RWPE2 (cell line): ENCODE results near the gene ZSCAN21.

ENCODE experiments used
- ATAC-seq: fragments of 200-7000 bp; cut with Tn5 transposase; 3 replicates; pipeline ENCODE4 v1.9.1; 2021; ENCODE audit warnings: low read depth
- DNase-seq: peaks from one replicate; pipeline ENCODE4 v3.0.0-alpha.2; 2020; ENCODE audit warnings: low spot score
- H3K27ac ChIP-seq: fragments of 450-650 bp; 2 replicates; pipeline ENCODE4 v1.5.1; 2017; ENCODE audit warnings: mild to moderate bottlenecking; ENCODE audit not compliant: poor library complexity, severe bottlenecking
- H3K27me3 ChIP-seq: fragments of 250-450 bp; sonication (Bioruptor Pico); 2 replicates; pipeline ENCODE4 v1.5.1; 2021; ENCODE audit warnings: mild to moderate bottlenecking, moderate library complexity; ENCODE audit not compliant: insufficient read depth, poor library complexity, severe bottlenecking
- H3K36me3 ChIP-seq: fragments of 250-450 bp; sonication (Bioruptor Pico); 2 replicates; pipeline ENCODE4 v1.5.1; 2020; ENCODE audit warnings: low read depth, mild to moderate bottlenecking, moderate library complexity
- H3K4me1 ChIP-seq: fragments of 250-450 bp; sonication (Bioruptor Pico); 2 replicates; pipeline ENCODE4 v1.5.1; 2021; ENCODE audit warnings: mild to moderate bottlenecking, moderate library complexity; ENCODE audit not compliant: insufficient read depth, poor library complexity, severe bottlenecking
- H3K4me3 ChIP-seq: fragments of 250-450 bp; sonication (Bioruptor Pico); 2 replicates; pipeline ENCODE4 v1.5.1; 2021; ENCODE audit warnings: mild to moderate bottlenecking, moderate library complexity; ENCODE audit not compliant: severe bottlenecking
- H3K9me3 ChIP-seq: fragments of 250-450 bp; sonication (Bioruptor Pico); 2 replicates; pipeline ENCODE4 v1.5.1; 2021; ENCODE audit warnings: mild to moderate bottlenecking, moderate library complexity; ENCODE audit not compliant: severe bottlenecking
- TF ChIP-seq, protein P1 (sequence below): fragments of 450-650 bp; IDR thresholded peaks from one replicate; pipeline ENCODE4 v1.5.1; 2017; ENCODE audit warnings: mild to moderate bottlenecking, moderate library complexity; ENCODE audit not compliant: poor library complexity, severe bottlenecking

ZSCAN21 gene

DNA sequence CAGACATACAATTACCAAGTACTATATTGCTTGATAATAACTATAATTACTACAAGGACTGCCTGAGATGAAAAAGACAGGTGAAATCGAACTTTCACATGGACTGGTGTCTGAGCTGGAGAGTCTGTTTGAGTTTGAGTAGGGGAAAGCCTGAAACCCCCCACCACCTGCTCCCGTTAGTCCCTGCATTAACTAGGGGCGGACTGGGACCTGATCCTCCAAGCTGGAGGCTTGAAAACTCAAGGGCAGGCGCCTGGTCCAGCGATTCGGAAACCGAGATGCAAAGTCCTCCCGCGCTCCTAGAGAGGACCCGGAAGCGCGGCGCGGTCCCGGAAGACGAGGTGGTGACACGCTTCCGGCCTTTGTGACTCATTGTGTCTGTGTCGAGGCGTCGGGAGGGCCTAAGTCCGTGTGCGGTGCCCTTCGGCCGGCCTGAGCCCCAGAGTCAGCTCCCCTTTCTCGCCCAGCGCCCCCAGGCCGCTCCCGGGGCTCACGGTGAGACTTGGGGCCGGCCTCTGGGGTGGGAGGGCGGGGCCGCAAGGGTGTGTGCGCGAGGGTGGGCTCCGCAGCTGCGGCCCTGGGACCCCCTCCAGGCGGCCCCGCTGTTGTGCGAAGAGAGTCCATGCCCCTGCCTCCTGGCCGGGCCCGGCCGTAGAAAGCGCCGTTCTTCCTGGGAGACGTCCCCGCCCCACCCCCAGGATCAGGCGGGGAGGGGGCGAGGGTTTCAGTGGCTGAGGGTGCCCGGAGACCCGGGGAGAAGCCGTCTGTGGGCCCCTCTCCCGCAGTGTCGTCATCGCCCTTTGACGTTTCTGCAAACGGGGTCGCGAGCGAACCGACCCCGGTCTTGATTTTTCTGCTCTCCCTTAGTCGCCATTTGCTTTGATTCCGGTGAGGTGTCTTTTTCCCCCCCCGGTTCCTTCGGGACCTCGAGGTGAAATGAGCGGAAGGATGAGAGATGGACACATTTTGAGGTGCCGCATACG is 34.1 kb upstream of the ZSCAN21 start, which contains the start of gene ZKSCAN1:
Gene ZKSCAN1 (plus strand): TSS at position 365 of the 983 bp plus-strand sequence. CDS start 7,911 bp downstream, outside the sequence.
- Histone ChIP-seq H3K4me3 (peak within 1 kb of the TSS; percentile 96), H3K27me3 (no peaks in the 10 kb centered on the region), H3K9me3 (no peaks in the 10 kb centered on the region), H3K36me3 (peaks cover 33% of the 10 kb centered on the region), H3K27ac (peak within 1 kb of the TSS; percentile 62), H3K4me1 (peaks cover 28% of the 10 kb centered on the region)
- TF ChIP-seq, protein P1, sequence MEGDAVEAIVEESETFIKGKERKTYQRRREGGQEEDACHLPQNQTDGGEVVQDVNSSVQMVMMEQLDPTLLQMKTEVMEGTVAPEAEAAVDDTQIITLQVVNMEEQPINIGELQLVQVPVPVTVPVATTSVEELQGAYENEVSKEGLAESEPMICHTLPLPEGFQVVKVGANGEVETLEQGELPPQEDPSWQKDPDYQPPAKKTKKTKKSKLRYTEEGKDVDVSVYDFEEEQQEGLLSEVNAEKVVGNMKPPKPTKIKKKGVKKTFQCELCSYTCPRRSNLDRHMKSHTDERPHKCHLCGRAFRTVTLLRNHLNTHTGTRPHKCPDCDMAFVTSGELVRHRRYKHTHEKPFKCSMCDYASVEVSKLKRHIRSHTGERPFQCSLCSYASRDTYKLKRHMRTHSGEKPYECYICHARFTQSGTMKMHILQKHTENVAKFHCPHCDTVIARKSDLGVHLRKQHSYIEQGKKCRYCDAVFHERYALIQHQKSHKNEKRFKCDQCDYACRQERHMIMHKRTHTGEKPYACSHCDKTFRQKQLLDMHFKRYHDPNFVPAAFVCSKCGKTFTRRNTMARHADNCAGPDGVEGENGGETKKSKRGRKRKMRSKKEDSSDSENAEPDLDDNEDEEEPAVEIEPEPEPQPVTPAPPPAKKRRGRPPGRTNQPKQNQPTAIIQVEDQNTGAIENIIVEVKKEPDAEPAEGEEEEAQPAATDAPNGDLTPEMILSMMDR = no peak
- DNase-seq (peak; percentile 87), ATAC-seq (peak; percentile 93)

DNA sequence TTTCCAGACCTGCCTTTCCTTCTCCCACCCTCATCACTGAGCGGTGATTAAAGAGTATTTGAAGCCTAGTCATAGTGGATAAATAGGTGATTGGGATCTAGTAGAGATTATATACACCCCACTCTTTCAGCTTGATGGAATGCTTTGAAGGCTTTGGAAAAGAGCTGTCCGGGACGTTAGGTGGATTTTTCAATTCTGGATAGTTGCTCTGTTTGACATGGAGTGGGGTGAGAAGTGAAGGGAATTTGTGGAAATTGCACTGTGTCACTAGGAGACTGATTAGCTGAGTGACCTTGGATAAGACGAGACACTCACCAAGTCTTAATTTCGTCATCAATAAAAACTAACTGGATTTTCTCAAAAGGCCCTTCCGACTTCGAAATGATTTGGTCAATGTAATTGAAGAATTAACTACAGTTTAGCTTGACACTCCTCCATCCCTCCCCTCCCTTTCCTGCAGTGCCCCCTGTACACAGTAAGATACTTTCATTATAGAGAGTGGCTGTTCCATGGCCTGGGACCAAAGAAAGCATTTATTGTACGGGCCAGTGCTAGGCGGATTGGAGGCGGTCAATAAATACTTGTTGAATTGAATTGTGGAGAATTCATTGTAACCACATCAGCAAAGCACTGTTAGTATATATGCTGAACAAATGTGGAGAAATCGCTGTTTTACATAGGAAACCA is 33.2 kb upstream of the ZSCAN21 start:
- TF ChIP-seq, protein P1 = no peak
- DNase-seq = no peak
- Histone ChIP-seq H3K36me3 (peaks cover 37% of the 10 kb centered on the region), H3K27me3 (no peaks in the 10 kb centered on the region), H3K9me3 (no peaks in the 10 kb centered on the region), H3K27ac (peak overlapping the region; percentile 62), H3K4me1 (peaks cover 28% of the 10 kb centered on the region), H3K4me3 (peak overlapping the region; percentile 96)
- no peak for ATAC-seq

DNA sequence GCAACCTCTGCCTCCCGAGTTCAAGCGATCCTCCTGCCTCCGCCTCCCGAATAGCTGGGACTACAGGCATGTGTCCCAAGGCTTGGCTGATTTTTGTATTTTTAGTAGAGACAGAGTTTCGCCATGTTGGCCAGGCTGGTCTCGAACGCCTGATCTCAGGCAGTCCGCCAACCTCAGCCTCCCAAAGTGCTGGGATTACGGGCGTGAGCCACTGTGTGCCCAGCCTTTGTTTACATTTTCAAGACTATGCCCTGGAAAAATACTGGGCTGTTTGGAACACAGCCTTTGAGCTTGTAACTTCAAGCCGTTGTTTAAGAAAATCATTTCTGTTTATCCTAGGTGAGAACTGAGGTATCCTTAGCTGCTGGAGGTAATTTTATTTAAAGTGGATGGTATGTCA is 32.3 kb upstream of the ZSCAN21 start:
- ATAC-seq = no peak
- Histone ChIP-seq H3K36me3 (peaks cover 43% of the 10 kb centered on the region), H3K27ac (no peak overlapping the region), H3K4me3 (no peak overlapping the region), H3K9me3 (no peaks in the 10 kb centered on the region), H3K4me1 (peaks cover 31% of the 10 kb centered on the region), H3K27me3 (no peaks in the 10 kb centered on the region)
- DNase-seq = no peak
- TF ChIP-seq, protein P1 = no peak

DNA sequence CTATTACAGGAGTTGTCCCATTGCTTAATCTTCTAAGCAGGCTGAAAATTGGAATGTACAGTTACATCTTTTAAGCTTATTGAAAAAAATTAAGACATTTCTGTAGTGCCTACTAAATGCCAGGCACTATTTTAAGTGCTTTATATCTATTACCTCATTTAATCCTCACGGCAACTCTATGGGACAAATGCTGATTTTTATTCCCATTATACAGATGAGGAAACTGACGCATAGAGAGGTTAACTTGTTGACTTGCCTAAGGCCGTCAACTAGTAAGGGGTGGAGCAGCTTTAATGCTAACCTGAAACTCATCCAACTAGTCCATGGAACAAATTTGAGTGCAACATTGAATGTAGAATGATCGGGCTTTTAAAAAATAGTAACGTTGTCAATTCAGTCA is 31.7 kb upstream of the ZSCAN21 start:
- ATAC-seq (no peak), DNase-seq (no peak)
- H3K4me1 ChIP-seq = peaks cover 30% of the 10 kb centered on the region
- H3K36me3 ChIP-seq = peaks cover 47% of the 10 kb centered on the region
- no peaks in the 10 kb centered on the region for H3K9me3 ChIP-seq
- no peaks in the 10 kb centered on the region for H3K27me3 ChIP-seq
- TF ChIP-seq, protein P1 = no peak
- no peak overlapping the region for H3K4me3 ChIP-seq
- no peak overlapping the region for H3K27ac ChIP-seq
